ENCODE results near the gene MYO10.

Gene MYO10

DNA sequence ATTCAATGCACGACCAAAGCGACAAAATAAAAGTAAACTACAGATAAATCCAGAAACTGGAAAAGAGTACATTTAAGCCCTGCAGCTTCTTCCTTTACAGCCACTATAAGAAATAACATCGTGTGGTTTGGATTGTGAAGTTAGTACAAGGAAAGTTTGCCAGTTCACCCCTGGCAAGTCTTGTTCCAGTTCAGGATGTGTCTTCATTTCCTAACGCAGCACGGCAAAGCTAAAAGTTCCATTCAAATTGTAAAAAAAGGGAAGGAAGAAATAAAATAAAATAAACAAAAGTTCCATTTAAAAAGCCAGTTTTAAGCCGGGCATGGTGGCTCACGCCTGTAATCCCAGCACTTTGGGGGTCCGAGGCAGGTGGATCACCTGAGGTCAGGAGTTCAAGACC is 236.0 kb downstream of the MYO10 start (continued):
- TF ChIP-seq ZNF558 (tag by site-specific recombination; IDR thresholded peaks at IDR 0.05) (no peak), ZNF341 (tag by site-specific recombination; IDR thresholded peaks at IDR 0.05; ENCODE audit: low read depth) (no peak), ZBTB8A (tag by site-specific recombination; IDR thresholded peaks at IDR 0.05) (no peak), ZNF16 (tag by site-specific recombination; IDR thresholded peaks at IDR 0.05; ENCODE audit: low read depth) (no peak), ZNF184 (tag by site-specific recombination; IDR thresholded peaks at IDR 0.05) (no peak)

DNA sequence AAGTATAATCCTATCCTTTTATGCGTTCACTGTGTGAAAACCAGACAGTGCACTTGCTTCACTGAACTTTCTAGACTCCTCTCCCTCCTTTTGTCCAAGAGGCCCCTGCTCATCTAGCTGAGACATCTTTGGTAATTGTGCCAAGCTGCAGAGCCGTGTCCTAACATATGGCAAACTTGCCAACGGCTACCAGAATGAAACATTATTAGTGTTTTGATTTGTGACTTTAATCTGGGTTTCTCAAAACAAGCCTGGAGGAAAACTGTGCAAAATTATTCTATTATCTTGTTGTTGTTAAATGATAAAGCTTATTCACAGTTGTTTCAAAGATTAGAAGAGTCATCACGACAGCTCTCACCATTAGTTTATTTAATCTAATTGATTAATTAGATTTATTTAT is 240.3 kb downstream of the MYO10 start:
- CTCF ChIA-PET: interaction anchor here (1.0 kb wide), 1 partner anchor 24 kb away, joined by 4 read pairs; no protein-coding TSS in a partner anchor
- TF ChIP-seq, protein P1, sequence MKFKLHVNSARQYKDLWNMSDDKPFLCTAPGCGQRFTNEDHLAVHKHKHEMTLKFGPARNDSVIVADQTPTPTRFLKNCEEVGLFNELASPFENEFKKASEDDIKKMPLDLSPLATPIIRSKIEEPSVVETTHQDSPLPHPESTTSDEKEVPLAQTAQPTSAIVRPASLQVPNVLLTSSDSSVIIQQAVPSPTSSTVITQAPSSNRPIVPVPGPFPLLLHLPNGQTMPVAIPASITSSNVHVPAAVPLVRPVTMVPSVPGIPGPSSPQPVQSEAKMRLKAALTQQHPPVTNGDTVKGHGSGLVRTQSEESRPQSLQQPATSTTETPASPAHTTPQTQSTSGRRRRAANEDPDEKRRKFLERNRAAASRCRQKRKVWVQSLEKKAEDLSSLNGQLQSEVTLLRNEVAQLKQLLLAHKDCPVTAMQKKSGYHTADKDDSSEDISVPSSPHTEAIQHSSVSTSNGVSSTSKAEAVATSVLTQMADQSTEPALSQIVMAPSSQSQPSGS (tag by site-specific recombination; IDR thresholded peaks at IDR 0.05; ENCODE audit: low read depth): no peak
- TF ChIP-seq, protein P2, sequence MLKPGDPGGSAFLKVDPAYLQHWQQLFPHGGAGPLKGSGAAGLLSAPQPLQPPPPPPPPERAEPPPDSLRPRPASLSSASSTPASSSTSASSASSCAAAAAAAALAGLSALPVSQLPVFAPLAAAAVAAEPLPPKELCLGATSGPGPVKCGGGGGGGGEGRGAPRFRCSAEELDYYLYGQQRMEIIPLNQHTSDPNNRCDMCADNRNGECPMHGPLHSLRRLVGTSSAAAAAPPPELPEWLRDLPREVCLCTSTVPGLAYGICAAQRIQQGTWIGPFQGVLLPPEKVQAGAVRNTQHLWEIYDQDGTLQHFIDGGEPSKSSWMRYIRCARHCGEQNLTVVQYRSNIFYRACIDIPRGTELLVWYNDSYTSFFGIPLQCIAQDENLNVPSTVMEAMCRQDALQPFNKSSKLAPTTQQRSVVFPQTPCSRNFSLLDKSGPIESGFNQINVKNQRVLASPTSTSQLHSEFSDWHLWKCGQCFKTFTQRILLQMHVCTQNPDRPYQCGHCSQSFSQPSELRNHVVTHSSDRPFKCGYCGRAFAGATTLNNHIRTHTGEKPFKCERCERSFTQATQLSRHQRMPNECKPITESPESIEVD (tag by site-specific recombination; IDR thresholded peaks at IDR 0.05): no peak

DNA sequence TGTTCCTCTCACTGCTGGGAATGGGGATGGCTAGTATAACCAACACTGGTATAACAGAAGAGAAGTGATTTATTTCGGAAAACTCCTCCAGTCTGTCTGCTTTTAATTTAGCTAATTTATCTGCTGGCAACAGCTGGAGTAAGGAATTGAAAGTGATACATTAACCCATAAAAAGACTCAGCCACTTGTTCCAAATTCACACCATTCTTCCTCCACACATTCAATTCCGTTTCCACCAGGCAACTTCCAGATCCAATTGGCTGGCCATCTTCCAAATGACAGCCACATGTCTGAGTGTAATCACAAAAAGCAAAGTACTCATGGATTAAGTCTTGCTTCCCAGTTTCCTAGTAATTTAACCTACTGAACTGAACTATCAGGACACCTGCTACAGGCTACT is 242.2 kb downstream of the MYO10 start:
- POLR2A ChIA-PET: no interaction called here
- Histone ChIP-seq H3K4me3 (ENCODE audit: low read depth, low read length) (no peak overlapping the region), H3K9me3 (ENCODE audit: control insufficient read depth, insufficient read depth, low read depth, low read length) (no peaks in the 10 kb centered on the region), H3K4me1 (ENCODE audit: control insufficient read depth, insufficient read depth, low read length) (no peaks in the 10 kb centered on the region), H3K36me3 (ENCODE audit: control insufficient read depth in 2 of 2, insufficient read depth in 1 of 2, low read length in 2 of 2) (peaks cover 11 to 23% of the 10 kb centered on the region in 2 experiments), H3K27ac (ENCODE audit: extremely low read depth, low read depth, low read length) (no peak overlapping the region)
- CTCF ChIA-PET: interaction anchor here (6.6 kb wide), 1 partner anchor 496 kb away, joined by 66 read pairs; no protein-coding TSS in a partner anchor
- TF ChIP-seq ZNF501 (tag by site-specific recombination; IDR thresholded peaks at IDR 0.05) (no peak), ZNF701 (tag by site-specific recombination; IDR thresholded peaks at IDR 0.05) (no peak), ZSCAN16 (tag by site-specific recombination; IDR thresholded peaks at IDR 0.05) (no peak), ZNF10 (tag by site-specific recombination; IDR thresholded peaks at IDR 0.05) (no peak), ZNF785 (tag by site-specific recombination; IDR thresholded peaks at IDR 0.05) (no peak), KLF10 (tag by site-specific recombination; IDR thresholded peaks at IDR 0.05) (no peak), ZBTB8A (tag by site-specific recombination; IDR thresholded peaks at IDR 0.05) (no peak)
- TF ChIP-seq, protein P3, sequence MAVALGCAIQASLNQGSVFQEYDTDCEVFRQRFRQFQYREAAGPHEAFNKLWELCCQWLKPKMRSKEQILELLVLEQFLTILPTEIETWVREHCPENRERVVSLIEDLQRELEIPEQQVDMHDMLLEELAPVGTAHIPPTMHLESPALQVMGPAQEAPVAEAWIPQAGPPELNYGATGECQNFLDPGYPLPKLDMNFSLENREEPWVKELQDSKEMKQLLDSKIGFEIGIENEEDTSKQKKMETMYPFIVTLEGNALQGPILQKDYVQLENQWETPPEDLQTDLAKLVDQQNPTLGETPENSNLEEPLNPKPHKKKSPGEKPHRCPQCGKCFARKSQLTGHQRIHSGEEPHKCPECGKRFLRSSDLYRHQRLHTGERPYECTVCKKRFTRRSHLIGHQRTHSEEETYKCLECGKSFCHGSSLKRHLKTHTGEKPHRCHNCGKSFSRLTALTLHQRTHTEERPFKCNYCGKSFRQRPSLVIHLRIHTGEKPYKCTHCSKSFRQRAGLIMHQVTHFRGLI (tag by site-specific recombination; IDR thresholded peaks at IDR 0.05): no peak
- TF ChIP-seq, protein P4, sequence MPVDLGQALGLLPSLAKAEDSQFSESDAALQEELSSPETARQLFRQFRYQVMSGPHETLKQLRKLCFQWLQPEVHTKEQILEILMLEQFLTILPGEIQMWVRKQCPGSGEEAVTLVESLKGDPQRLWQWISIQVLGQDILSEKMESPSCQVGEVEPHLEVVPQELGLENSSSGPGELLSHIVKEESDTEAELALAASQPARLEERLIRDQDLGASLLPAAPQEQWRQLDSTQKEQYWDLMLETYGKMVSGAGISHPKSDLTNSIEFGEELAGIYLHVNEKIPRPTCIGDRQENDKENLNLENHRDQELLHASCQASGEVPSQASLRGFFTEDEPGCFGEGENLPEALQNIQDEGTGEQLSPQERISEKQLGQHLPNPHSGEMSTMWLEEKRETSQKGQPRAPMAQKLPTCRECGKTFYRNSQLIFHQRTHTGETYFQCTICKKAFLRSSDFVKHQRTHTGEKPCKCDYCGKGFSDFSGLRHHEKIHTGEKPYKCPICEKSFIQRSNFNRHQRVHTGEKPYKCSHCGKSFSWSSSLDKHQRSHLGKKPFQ (tag by site-specific recombination; IDR thresholded peaks at IDR 0.05): peak; percentile 64; the same call in 1 of the 2 replicates

More for the DNA sequence above, 240.3 kb downstream of the MYO10 start:
- no peaks in the 10 kb centered on the region for H3K9me3 ChIP-seq (ENCODE audit: control insufficient read depth, insufficient read depth, low read depth, low read length)
- no peak overlapping the region for H3K4me3 ChIP-seq (ENCODE audit: low read depth, low read length)
- no peak overlapping the region for H3K27ac ChIP-seq (ENCODE audit: extremely low read depth, low read depth, low read length)
- POLR2A ChIA-PET: no interaction called here
- H3K4me1 ChIP-seq (ENCODE audit: control insufficient read depth, insufficient read depth, low read length): no peaks in the 10 kb centered on the region
- H3K36me3 ChIP-seq (ENCODE audit: control insufficient read depth in 2 of 2, insufficient read depth in 1 of 2, low read length in 2 of 2): peaks cover 16 to 25% of the 10 kb centered on the region in 2 experiments; a peak in 2 of 3 replicates
